H1 (cell line): Measurements from ENCODE around the gene MSI2. TPM values are rescaled to one million over a fixed set of nuclear protein-coding genes. Genes with fewer than 3 reads are reported as not detected.

Source experiments
- CTCF ChIA-PET: fragments of 300-600 bp; sonication (Branson Sonifier 250); formaldehyde crosslinking; loops from one replicate; lab custom pipeline; 2021; ENCODE audit not compliant: partially characterized antibody; lab: Charles Lee
- POLR2A ChIA-PET: fragments of 300-600 bp; sonication (Branson Sonifier 250); formaldehyde crosslinking; loops from one replicate; lab custom pipeline; 2021; ENCODE audit warnings: inconsistent platforms; ENCODE audit not compliant: partially characterized antibody; lab: Charles Lee
- DNase-seq, 2 experiments: peaks; one replicate each; pipeline versions ENCODE4 v3.0.0 to v3.0.0-alpha.2; 2010 to 2022; ENCODE audit warnings: low spot score in 2 of 2, low read depth in 1 of 2, mixed read lengths in 1 of 2
- FAIRE-seq: peaks from 2 replicates; lab custom pipeline; 2011; peaks lifted over from hg19 to GRCh38; lab: Jason Lieb, UNC
- H2AFZ ChIP-seq: 2 replicates; pipeline ENCODE4 v1.8.1; 2012; ENCODE audit warnings: low read length, inconsistent platforms
- H2AK5ac ChIP-seq: 2 replicates; pipeline ENCODE4 v1.6.1; 2013; ENCODE audit warnings: low read depth, low read length
- H2BK120ac ChIP-seq: replicated peaks from 2 replicates; pipeline ENCODE3; 2013; ENCODE audit warnings: low read depth, low read length, inconsistent platforms
- H2BK12ac ChIP-seq: 2 replicates; pipeline ENCODE4 v1.6.1; 2013; ENCODE audit warnings: low read depth, low read length
- H2BK15ac ChIP-seq: 2 replicates; pipeline ENCODE4 v1.6.1; 2013; ENCODE audit warnings: low read length
- H2BK20ac ChIP-seq: 2 replicates; pipeline ENCODE4 v1.6.1; 2013; ENCODE audit warnings: low read length
- H2BK5ac ChIP-seq: 2 replicates; pipeline ENCODE4 v1.6.1; 2013; ENCODE audit warnings: low read depth, low read length
- H3K14ac ChIP-seq: 2 replicates; pipeline ENCODE4 v1.6.1; 2013; ENCODE audit warnings: inconsistent platforms; ENCODE audit not compliant: insufficient read length
- H3K18ac ChIP-seq: 2 replicates; pipeline ENCODE4 v1.6.1; 2013; ENCODE audit warnings: low read length; ENCODE audit errors: extremely low read depth
- H3K23ac ChIP-seq: 2 replicates; pipeline ENCODE4 v1.6.1; 2013; ENCODE audit warnings: inconsistent platforms; ENCODE audit not compliant: insufficient read length
- H3K23me2 ChIP-seq: 2 replicates; pipeline ENCODE4 v1.6.1; 2013; ENCODE audit warnings: low read depth, low read length
- H3K27ac ChIP-seq: 2 replicates; pipeline ENCODE4 v1.6.1; 2011; ENCODE audit warnings: low read depth, low read length, inconsistent platforms
- H3K27me3 ChIP-seq, 4 experiments: replicated peaks in 1 of 4; 1 replicate in 1 of 4; 2 replicates in 3 of 4; pipeline versions ENCODE4 v1.6.1 to v1.8.1; 2011 to 2013; ENCODE audit warnings: low read length in 3 of 4, mild to moderate bottlenecking in 3 of 4, inconsistent platforms in 2 of 4, mixed read lengths in 2 of 4, moderate library complexity in 1 of 4; ENCODE audit not compliant: control insufficient read depth in 3 of 4, insufficient read depth in 3 of 4; ENCODE audit errors: extremely low read depth in 1 of 4
- H3K36me3 ChIP-seq, 4 experiments: 2 replicates each; pipeline versions ENCODE4 v1.6.1 to v1.8.1; 2011 to 2013; ENCODE audit warnings: mild to moderate bottlenecking in 4 of 4, low read length in 3 of 4, moderate library complexity in 2 of 4, control low read depth in 1 of 4, inconsistent platforms in 1 of 4; ENCODE audit not compliant: insufficient read depth in 4 of 4, control insufficient read depth in 2 of 4
- H3K4ac ChIP-seq: replicated peaks from 2 replicates; pipeline ENCODE3; 2013; ENCODE audit warnings: low read length, low read depth, mixed read lengths, inconsistent platforms; ENCODE audit not compliant: insufficient read length
- H3K4me1 ChIP-seq, 4 experiments: replicated peaks in 1 of 4; 1 replicate in 1 of 4; 2 replicates in 3 of 4; pipeline versions ENCODE4 v1.6.1 to v1.8.1; 2011 to 2013; ENCODE audit warnings: low read length in 3 of 4, inconsistent platforms in 2 of 4, mixed read lengths in 1 of 4; ENCODE audit not compliant: insufficient read depth in 4 of 4, control insufficient read depth in 3 of 4
- H3K4me2 ChIP-seq, 2 experiments: 2 replicates each; pipeline versions ENCODE4 v1.6.1 to v1.8.1; 2011 to 2013; ENCODE audit warnings: low read depth in 2 of 2, low read length in 2 of 2, control low read depth in 1 of 2, inconsistent platforms in 1 of 2, mild to moderate bottlenecking in 1 of 2; ENCODE audit not compliant: insufficient read depth in 1 of 2
- H3K4me3 ChIP-seq, 4 experiments: fragments of 200-600, 300-600 bp in 1 of 4; sonication (generic), shearing (Covaris generic), sonication (Bioruptor Twin) in 1 of 4; 2 replicates each; pipeline versions ENCODE4 v1.5.1 to v1.8.1; 2011 to 2016; ENCODE audit warnings: low read length in 4 of 4, low read depth in 3 of 4, control low read depth in 2 of 4, inconsistent platforms in 2 of 4, mild to moderate bottlenecking in 2 of 4, mixed read lengths in 1 of 4, moderate library complexity in 1 of 4; ENCODE audit not compliant: insufficient read depth in 2 of 4; ENCODE audit errors: extremely low read depth in 1 of 4
- H3K56ac ChIP-seq: replicated peaks from 2 replicates; pipeline ENCODE3; 2013; ENCODE audit warnings: low read depth, mild to moderate bottlenecking, mixed read lengths, low read length, inconsistent platforms; ENCODE audit not compliant: insufficient read length
- H3K79me1 ChIP-seq: 2 replicates; pipeline ENCODE4 v1.6.1; 2013; ENCODE audit warnings: low read depth, low read length, control low read depth
- H3K79me2 ChIP-seq, 2 experiments: 2 replicates each; pipeline versions ENCODE4 v1.6.1 to v1.8.1; 2012 to 2013; ENCODE audit warnings: low read length in 2 of 2, mild to moderate bottlenecking in 2 of 2, inconsistent platforms in 1 of 2; ENCODE audit not compliant: insufficient read depth in 2 of 2, control insufficient read depth in 1 of 2
- H3K9ac ChIP-seq, 4 experiments: replicated peaks in 1 of 4; 1 replicate in 1 of 4; 2 replicates in 3 of 4; pipeline versions ENCODE4 v1.6.1 to v1.8.1; 2011 to 2013; ENCODE audit warnings: low read depth in 3 of 4, low read length in 3 of 4, control low read depth in 2 of 4, mild to moderate bottlenecking in 2 of 4, moderate library complexity in 2 of 4, inconsistent platforms in 1 of 4; ENCODE audit errors: extremely low read depth in 1 of 4
- H3K9me3 ChIP-seq, 2 experiments: 2 replicates each; pipeline versions ENCODE4 v1.6.1 to v1.8.1; 2012 to 2013; ENCODE audit warnings: mild to moderate bottlenecking in 2 of 2, moderate library complexity in 2 of 2, control low read depth in 1 of 2, inconsistent platforms in 1 of 2, low read depth in 1 of 2, low read length in 1 of 2, mixed read lengths in 1 of 2; ENCODE audit not compliant: insufficient read depth in 2 of 2
- H4K20me1 ChIP-seq, 2 experiments: replicated peaks in 1 of 2; 2 replicates each; pipeline versions ENCODE3 to v1.8.1; 2011 to 2013; ENCODE audit warnings: inconsistent platforms in 2 of 2, low read length in 2 of 2, mild to moderate bottlenecking in 1 of 2; ENCODE audit not compliant: insufficient read depth in 2 of 2, control insufficient read depth in 1 of 2
- H4K5ac ChIP-seq: 2 replicates; pipeline ENCODE4 v1.6.1; 2013; ENCODE audit warnings: low read length, low read depth, mixed read lengths, inconsistent platforms; ENCODE audit not compliant: insufficient read length
- H4K8ac ChIP-seq: 2 replicates; pipeline ENCODE4 v1.8.0; 2013; ENCODE audit warnings: mild to moderate bottlenecking, moderate library complexity, low read length, inconsistent platforms; ENCODE audit not compliant: insufficient read depth; ENCODE audit errors: extremely low read depth
- H4K91ac ChIP-seq: replicated peaks from 2 replicates; pipeline ENCODE3; 2013; ENCODE audit warnings: low read length, mixed read lengths, inconsistent platforms; ENCODE audit not compliant: insufficient read length
- CBX5 ChIP-seq: fragments of 300-800, 300-1000 bp; sonication (generic); IDR thresholded peaks from 2 replicates; pipeline ENCODE4 v1.7.1; 2016; ENCODE audit warnings: antibody characterized with exemption, low read length, low read depth
- EP300 ChIP-seq, 2 experiments: IDR thresholded peaks; 1 replicate in 1 of 2; 2 replicates in 1 of 2; pipeline ENCODE4 v1.6.1; 2011 to 2012; ENCODE audit warnings: low read depth in 2 of 2, low read length in 2 of 2, mild to moderate bottlenecking in 2 of 2, borderline replicate concordance in 1 of 2, inconsistent platforms in 1 of 2, moderate library complexity in 1 of 2
- KDM1A ChIP-seq: fragments of 200-600, 300-600 bp; sonication (generic); IDR thresholded peaks from 2 replicates; pipeline ENCODE4 v1.7.1; 2016; ENCODE audit warnings: mild to moderate bottlenecking, low read length, borderline replicate concordance
- RFX5 ChIP-seq: IDR thresholded peaks from 2 replicates; pipeline ENCODE4 v1.6.1; 2011; ENCODE audit warnings: low read depth, low read length, improper control_type of control experiment, borderline replicate concordance
- TAF1 ChIP-seq: IDR thresholded peaks from 2 replicates; pipeline ENCODE4 v1.6.1; 2011; ENCODE audit warnings: mild to moderate bottlenecking, low read depth, low read length
- WGBS, 2 experiments: shearing (Covaris generic) in 1 of 2; methylation state at CpG; one replicate each; pipeline versions ENCODE4 v1.1.6 to v1.1.7; 2013 to 2015; ENCODE audit warnings: low lambda C conversion rate in 2 of 2, mixed read lengths in 2 of 2, inconsistent platforms in 1 of 2, low coverage in 1 of 2, missing lambda C conversion rate in 1 of 2; ENCODE audit not compliant: insufficient replicate concordance in 2 of 2, insufficient coverage in 1 of 2, insufficient read length in 1 of 2; ENCODE audit errors: extremely low coverage in 1 of 2, missing lambda C conversion rate in 1 of 2; 5-methylcytosine and 5-hydroxymethylcytosine counted together
- polyA plus RNA-seq, 7 experiments: library from polyadenylated mRNA; depleted of rRNA in 3 of 7; stranded (reverse) in 5 of 7; unstranded in 2 of 7; fragments of >200 nt in 5 of 7; fragments of 200-250 nt in 2 of 7; gene quantifications; 1 replicate in 5 of 7; 2 replicates in 1 of 7; 4 replicates in 1 of 7; pipeline versions ENCODE4 v1.2.1 to v1.2.3, GENCODE V29; 2011 to 2013; ENCODE audit warnings: missing spikeins in 2 of 7, mixed read lengths in 2 of 7
- total RNA-seq: library from RNA; stranded (reverse); fragmentation: NEBNext Ultra II Directional; extraction: Animal tissue kit (Norgen Biotek cat#: 25700); gene quantifications from 2 replicates; pipeline ENCODE4 v1.2.1, GENCODE V29; 2021

Gene MSI2
- total and polyA plus RNA-seq, 2 of the 8 experiments (the other 6 are each of a cell fraction or from before 2014, with no cell fraction given), result 36.7 to 80.6 TPM

DNA sequence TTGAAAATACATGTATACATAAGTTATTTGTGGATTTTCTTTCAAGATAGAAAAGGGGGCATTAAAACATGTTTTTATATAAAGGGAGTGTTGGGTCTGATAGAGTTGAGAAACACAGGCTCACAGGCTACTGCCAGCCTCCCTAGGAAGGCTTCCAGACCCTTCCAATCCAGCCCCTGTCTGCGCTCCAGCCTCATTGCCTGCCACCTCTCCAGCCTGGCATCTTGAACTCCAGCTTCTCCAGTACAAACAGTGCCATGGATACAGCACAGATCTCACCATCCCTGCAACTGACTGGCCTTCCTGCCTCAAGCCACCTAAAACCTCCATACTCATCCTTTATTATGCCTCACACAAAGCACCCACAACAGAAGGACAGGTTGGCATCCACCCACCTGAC lies 448.1 kb downstream of the MSI2 start:
- no peaks in the 10 kb centered on the region for H3K36me3 ChIP-seq
- no peaks in the 10 kb centered on the region for H3K9me3 ChIP-seq
- FAIRE-seq (no peak), DNase-seq (peak in 1 of 2 experiments; percentile 20)
- H2AK5ac ChIP-seq, result no peak overlapping the region
- no peak overlapping the region for H2BK20ac ChIP-seq
- H2BK5ac ChIP-seq, result no peak overlapping the region
- no peak overlapping the region for H4K8ac ChIP-seq
- H3K56ac ChIP-seq, result no peak overlapping the region
- no peak overlapping the region for H3K4ac ChIP-seq
- H3K23me2 ChIP-seq, result no peaks in the 10 kb centered on the region
- H2BK120ac ChIP-seq, result no peak overlapping the region
- no peak overlapping the region for H2AFZ ChIP-seq
- TF ChIP-seq KDM1A (no peak), EP300 (IDR thresholded peaks at IDR 0.05; ENCODE audit: borderline replicate concordance in 1 of 2, low read depth in 2 of 2, low read length in 2 of 2) (no peak), RFX5 (no peak), TAF1 (no peak), CBX5 (no peak)
- H3K4me1 ChIP-seq, result peaks cover 0 to 11% (median 6%) of the 10 kb centered on the region in 4 experiments; a peak in 6 of 7 replicates
- no peaks in the 10 kb centered on the region for H3K79me1 ChIP-seq
- H4K20me1 ChIP-seq, result no peaks in the 10 kb centered on the region
- H3K27ac ChIP-seq, result no peak overlapping the region
- no peak overlapping the region for H3K18ac ChIP-seq
- ChIA-PET CTCF (interaction anchor here (1.3 to 1.9 kb wide), 3 partner anchors 15 to 43 kb away, joined by 3 to 7 read pairs (median 5); no protein-coding TSS in a partner anchor), POLR2A (no interaction called here)
- no peak overlapping the region for H3K14ac ChIP-seq
- H4K91ac ChIP-seq, result no peak overlapping the region
- H3K4me2 ChIP-seq, result no peak overlapping the region
- H3K27me3 ChIP-seq, result no peaks in the 10 kb centered on the region; a peak in 2 of 7 replicates
- H3K9ac ChIP-seq, result no peak overlapping the region
- H3K23ac ChIP-seq, result no peak overlapping the region
- H3K79me2 ChIP-seq, result no peaks in the 10 kb centered on the region
- H3K4me3 ChIP-seq, result no peak overlapping the region
- H2BK12ac ChIP-seq, result no peak overlapping the region
- H2BK15ac ChIP-seq, result no peak overlapping the region; the same call in 1 of the 2 replicates
- WGBS, 2 experiments, result 89% methylated on average over 1 of the region's 1 CpG; no CpG with 5 or more reads in 1 of the 2 experiments
- no peak overlapping the region for H4K5ac ChIP-seq
